Sigmoid colon (tissue), 4 donors: Measurements from ENCODE around the gene SPEN.

Source experiments
- EP300 ChIP-seq, 4 donors: sonication (generic); formaldehyde crosslinking; IDR thresholded peaks; one replicate each; pipeline ENCODE4 v1.6.1; 2017; ENCODE audit warnings: antibody characterized with exemption in 4 of 4
- POLR2A ChIP-seq, 2 donors: fragments of 450-650 bp; IDR thresholded peaks; one replicate each; pipeline ENCODE4 v1.6.1; 2016; ENCODE audit warnings: antibody characterized with exemption in 2 of 2, mild to moderate bottlenecking in 2 of 2, moderate library complexity in 2 of 2
- POLR2AphosphoS5 ChIP-seq, 4 donors: sonication (generic); formaldehyde crosslinking; IDR thresholded peaks; one replicate each; pipeline ENCODE4 v1.6.1; 2017; ENCODE audit warnings: antibody characterized with exemption in 4 of 4
- TF ChIP-seq, protein P1 (sequence below), 4 experiments: fragments of 450-650 bp in 3 of 4; fragments of 200-600 bp in 1 of 4; IDR thresholded peaks; one replicate each; pipeline ENCODE4 v1.5.1; 2016 to 2019; ENCODE audit warnings: antibody characterized with exemption in 4 of 4, mild to moderate bottlenecking in 3 of 4, moderate library complexity in 2 of 4

DNA sequence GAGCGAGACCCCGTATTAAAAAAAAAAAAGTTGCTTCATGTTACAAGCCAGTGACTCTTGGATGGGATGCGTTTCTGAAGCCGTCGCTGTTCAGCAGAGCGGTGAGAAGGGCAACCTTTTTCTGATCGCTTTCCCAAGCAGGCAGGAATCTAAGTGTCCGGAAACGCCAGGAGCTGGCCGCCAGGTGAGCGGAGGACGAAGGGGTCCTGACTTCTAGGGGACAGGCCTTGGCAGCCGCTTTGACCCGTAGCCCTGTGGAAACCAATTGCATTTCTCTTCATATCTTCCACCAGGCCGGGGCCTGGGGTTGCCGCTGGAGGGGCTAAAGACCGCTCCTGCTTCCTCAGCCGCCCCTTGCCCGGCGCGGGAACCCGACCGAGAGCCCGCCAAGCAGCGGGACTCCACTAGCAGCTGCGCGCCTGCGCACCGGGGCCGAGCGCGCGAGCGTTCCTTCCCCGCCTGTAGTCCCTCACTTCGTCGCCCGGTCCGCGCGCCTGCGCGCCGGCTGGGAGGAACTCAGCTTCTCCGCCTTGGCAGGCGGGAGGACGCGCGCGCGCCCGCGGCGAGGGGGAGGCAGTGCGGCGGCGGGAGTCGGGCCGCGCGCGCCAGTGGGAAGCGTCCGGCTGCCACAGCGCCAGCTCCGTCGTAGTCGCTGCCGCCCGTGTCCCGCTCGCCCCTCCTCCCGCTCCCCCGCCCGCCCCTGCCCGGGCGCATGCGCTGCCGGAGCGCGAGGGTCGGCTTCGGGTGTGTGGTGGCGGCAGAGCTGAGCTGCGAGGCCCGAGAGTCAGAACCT, at the start of gene SPEN:
- TF ChIP-seq EP300 (IDR thresholded peaks at IDR 0.05): no peak
- TF ChIP-seq, protein P1, sequence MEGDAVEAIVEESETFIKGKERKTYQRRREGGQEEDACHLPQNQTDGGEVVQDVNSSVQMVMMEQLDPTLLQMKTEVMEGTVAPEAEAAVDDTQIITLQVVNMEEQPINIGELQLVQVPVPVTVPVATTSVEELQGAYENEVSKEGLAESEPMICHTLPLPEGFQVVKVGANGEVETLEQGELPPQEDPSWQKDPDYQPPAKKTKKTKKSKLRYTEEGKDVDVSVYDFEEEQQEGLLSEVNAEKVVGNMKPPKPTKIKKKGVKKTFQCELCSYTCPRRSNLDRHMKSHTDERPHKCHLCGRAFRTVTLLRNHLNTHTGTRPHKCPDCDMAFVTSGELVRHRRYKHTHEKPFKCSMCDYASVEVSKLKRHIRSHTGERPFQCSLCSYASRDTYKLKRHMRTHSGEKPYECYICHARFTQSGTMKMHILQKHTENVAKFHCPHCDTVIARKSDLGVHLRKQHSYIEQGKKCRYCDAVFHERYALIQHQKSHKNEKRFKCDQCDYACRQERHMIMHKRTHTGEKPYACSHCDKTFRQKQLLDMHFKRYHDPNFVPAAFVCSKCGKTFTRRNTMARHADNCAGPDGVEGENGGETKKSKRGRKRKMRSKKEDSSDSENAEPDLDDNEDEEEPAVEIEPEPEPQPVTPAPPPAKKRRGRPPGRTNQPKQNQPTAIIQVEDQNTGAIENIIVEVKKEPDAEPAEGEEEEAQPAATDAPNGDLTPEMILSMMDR (IDR thresholded peaks at IDR 0.05): peak in 2 of 4 experiments; percentile 11 to 26
- TF ChIP-seq POLR2AphosphoS5 (IDR thresholded peaks at IDR 0.05): peak; percentile 91 to 96 (median 94)
- TF ChIP-seq POLR2A (IDR thresholded peaks at IDR 0.05): peak; percentile 87 to 88
